ENCODE measurements around the gene ZNF197. TPM values are rescaled to one million over a fixed set of nuclear protein-coding genes. Genes with fewer than 3 reads are reported as not detected.
"Not testable (repeated sequence)": the region's sequence is repeated elsewhere in the genome, so short reads cannot be mapped to it uniquely, and the experiment has no call there.

ZNF197 gene
- 10 to 100 TPM; 30.5 to 36.5 (median 34.7) TPM for polyA plus RNA-seq (ENCODE audit: insufficient read length in 4 of 4)

DNA sequence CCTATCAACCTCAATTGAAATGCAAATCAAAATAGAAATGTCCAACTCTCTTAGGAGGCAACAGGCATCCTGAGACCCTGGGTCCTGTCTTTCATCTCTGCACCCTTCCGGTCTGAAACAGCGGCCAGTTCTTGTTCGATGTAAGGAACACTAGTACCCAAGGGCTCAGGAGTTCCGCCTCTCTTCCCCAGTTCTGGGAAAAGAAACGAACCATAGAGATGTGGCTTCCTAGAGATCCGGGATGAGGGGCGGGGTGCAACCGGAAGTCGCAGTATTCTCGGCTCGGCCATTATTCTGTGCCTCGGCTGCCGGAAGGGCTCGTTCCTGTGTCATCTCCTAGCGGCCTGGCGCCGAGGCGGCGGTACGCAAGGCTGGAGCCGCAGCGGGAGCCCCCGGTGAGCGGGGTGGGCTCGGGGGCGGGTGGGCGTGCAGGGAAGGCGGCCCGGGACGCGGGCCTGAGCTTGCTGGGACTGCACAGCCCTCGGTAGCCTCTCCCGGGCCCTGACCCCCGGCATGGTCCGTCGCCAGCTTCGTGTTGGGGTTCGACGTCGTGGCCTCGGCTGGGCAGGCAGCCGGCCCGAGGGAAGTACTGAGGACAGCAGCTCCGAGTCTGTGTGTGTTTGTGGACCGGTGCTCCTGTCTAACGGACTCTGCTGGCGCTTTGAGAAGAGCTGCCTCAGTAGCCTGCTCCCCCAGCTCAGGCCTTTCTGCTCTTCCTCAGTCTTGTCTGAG lies at the start of gene ZNF197:
Gene ZNF197 (plus strand): TSS at position 288 of the 732 bp plus-strand sequence. CDS start 4,119 bp downstream, outside the sequence.
- DNase-seq (ENCODE audit: low read depth in 4 of 4, low spot score in 3 of 4), result peak; percentile 77 to 84 (median 83)

DNA sequence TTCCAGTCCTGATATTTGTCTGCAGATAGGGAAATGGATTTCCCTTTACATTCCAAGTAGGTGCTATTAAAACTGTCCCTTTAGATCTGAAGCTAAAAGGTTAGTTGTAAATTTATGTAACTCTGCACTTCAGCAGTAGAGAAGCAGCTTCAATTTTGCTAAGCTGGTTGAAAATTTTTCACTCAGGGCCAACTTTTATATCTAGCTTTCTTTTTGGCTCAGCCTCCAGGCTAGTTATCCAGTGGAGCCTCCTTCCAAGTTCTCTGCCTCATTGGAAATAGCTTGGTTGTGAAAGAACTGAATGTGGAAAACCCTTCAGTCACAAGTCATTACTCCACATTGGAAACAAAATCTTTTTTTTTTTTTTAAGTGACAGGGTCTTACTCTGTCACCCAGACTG lies 48.2 kb upstream of the ZNF197 start:
- no peak for DNase-seq (ENCODE audit: low read depth in 4 of 4, low spot score in 3 of 4)

DNA sequence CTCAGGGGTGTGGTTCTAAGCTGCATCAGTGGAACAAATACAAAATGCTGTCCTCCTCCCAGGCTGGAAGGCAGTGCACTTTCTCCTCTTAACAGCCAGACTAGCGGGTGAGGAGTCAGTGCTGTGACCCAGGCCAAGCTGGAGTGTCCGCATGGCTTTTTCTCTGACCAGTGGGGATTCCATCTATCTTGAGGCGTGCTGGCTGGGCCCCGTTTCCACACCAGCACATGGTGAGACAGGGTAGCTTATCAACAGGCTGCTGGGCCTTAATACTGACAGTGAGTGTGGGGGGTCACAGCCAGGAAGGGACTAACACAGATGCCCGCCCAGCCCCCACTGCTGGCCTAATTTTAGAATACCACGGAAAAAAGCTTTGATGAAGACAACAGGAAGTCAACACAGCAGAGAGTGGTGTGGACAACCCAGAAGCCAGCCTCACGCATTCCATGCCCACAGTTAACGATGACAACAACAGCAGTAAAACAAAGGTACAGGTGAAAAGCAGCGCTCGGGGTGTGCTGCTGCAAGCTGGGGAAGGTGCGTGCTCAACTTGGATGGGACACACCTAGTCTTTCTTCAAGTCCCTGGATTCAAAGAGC lies 47.4 kb upstream of the ZNF197 start:
- not testable (repeated sequence) for DNase-seq (ENCODE audit: low read depth in 4 of 4, low spot score in 3 of 4)

DNA sequence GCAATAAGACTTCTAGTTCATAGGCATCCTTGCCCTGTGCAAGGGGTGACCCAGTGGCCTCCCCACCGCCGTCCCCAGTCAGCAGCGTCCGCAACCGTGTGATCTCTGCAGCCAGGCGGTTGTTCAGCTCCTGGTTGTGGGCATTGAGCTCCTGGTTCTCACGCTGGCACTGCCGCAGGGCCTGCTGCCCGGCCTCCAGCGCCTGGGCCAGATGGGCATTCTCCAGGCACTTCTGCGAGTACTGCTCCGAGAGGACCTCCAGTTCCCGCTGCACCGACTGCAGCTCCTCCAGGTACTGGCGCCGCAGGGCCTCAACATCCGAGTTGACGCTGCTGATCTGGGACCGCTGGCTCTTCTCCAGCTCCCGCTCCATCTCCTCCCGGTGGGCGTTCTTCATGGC lies 46.5 kb upstream of the ZNF197 start:
- not testable (repeated sequence) for DNase-seq (ENCODE audit: low read depth in 4 of 4, low spot score in 3 of 4)

DNA sequence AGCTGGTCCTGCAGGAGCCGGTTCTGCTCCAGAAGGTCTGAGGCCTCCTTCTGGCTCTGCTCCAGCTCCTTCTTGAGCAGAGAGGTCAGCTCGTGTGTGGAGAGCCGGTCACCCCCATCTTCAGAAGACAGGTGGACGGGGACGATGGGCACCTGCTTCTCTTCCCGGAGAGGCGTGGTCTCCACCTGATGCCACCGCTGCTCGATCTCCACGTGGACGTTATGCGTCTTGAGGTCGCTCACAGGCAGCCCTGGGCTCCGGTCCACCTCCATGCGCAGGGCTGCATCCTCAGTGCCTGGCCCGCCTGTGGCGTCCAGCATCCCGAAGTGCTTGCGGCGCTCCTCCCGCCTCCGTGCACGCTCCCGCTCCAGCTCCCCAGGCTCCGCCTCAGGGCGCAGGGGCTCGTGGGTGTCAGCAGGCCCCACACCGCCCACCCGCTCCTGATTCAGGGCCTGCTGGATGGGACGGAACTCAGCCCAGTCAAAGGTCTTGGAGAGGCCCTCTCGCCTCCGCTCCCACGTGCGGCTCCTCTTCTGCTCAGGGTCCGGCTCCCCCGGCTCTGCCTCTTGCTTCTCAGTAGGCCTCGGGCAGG lies 45.8 kb upstream of the ZNF197 start:
- DNase-seq (ENCODE audit: low read depth in 4 of 4, low spot score in 3 of 4), result not testable (repeated sequence)

DNA sequence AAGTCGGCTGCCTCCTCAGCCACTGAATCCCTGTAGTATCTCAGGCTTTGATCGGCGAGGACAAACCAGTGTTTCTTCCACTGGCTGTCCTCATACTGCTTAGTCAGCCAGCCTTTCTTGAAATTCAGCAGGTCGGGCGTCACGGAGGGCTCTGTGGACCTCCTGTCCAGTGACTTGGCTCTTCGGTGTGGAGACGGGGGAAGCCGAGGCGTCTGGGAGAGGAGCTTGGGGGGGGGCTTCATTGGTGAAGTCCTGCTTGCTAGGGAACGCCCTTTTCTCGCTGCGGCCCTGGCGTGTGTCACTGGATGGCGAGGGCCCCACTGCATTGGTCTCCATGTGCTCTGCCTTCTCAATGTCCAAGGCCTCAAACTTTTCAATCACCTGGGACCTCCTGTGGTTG lies 45.1 kb upstream of the ZNF197 start:
- DNase-seq (ENCODE audit: low read depth in 4 of 4, low spot score in 3 of 4), result not testable (repeated sequence)

DNA sequence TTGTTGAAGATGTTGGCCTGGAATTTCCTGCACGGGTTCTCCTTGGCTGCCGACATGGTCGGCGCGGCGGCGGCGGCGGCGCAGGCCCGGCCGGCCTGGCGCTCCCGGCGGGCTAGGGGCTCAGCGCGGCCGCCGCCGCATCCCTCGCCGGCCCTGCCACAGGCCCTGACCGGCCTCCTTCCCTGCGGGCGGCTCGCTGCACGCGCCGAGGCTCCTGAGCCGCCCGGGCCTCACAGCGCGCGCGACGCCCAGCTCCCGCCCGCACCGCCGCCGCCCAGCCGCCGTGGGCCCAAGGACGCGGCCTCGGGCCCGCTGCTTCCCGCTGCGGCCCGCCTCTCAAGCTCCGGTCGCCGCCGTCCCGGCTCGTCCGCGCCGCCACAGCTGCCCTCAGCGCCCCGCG lies 43.9 kb upstream of the ZNF197 start:
- DNase-seq (ENCODE audit: low read depth in 4 of 4, low spot score in 3 of 4), result not testable (repeated sequence)

DNA sequence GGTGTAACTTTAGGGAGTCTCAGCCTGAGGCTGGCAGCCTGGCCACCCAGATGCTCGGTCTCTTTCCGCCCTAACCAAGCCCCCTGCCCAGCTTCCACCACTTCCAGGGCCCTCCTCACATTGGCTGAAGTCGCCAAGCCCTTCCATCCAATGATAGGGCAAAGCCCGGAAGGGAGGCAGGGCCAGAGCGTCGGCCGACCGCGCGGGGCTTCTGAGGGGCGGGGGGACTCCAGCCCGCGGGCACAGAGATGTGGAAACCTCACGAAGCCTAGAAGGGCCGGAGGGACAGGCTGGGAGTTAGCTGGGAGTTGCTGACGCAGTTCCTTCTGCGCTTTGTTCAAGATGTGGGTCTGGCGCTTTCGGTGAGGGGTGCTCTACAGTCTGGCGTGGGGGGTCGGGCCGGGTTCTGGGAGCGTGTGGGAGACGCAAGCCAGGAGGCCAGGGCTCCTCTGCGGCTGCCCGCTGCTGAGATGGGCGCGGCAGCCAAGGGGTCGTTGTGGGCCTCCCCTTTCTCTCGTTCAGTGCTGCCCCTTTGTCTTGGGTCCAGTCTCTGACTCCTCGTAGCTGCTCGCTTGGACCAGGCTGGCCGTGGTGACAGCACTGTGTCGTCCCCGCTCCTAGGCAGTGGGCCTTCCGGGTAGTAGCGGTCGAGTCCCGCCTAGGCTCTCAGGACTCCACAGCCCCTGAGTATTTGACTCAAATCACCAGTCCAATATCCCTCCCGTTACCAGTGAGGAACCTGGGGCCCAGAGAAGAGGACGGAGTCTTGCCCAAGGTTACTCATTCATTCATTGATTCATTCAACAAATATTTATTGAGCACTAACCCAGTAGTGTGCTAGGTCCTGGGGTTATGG lies 40.0 kb upstream of the ZNF197 start, which contains the start of gene ZNF660:
Gene ZNF660 (plus strand): TSS at position 319 of the 856 bp plus-strand sequence. CDS start 9,230 bp downstream, outside the sequence.
- DNase-seq (ENCODE audit: low read depth in 4 of 4, low spot score in 3 of 4), result peak; percentile 68 to 85 (median 82)

DNA sequence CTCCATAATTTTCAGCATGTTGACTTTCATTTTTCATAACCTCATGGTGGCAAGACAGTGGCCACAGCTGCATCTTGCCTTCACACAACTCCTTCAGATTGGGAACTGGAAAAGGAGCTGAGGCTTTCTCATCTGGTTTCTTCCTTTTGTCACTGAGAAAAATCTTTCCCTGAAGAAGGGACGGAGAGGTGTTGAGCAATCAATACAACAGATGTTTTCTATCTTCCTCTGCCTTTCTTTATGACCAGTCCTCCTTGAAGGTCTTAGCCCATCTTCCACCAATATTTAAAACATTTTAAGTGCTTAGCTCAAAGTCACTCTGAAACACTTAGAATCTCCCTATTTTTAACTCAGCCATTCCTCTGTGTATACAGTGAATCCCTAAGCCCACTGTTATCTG lies 28.2 kb upstream of the ZNF197 start:
- DNase-seq (ENCODE audit: low read depth in 4 of 4, low spot score in 3 of 4), result no peak

DNA sequence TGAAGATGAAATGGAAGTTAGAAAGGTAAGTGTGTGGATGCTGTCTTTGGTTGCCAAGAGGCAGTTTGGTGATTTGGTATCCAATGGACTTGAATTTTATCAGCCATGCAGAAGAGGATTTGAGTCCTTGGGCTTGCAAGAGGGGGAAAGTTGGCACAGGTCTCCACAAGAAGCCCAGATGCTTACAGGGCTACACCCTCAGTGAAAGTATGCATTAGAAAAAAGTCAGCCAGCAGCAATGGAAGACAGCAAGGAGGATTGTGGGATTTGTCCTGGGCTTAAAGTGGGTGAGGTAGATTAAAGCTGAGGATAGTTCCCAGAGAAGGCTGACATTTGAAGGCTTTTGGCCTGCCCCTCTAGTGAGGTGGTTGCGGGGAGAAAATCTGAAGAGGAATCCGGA lies 23.1 kb upstream of the ZNF197 start:
- DNase-seq (ENCODE audit: low read depth in 4 of 4, low spot score in 3 of 4), result no peak

DNA sequence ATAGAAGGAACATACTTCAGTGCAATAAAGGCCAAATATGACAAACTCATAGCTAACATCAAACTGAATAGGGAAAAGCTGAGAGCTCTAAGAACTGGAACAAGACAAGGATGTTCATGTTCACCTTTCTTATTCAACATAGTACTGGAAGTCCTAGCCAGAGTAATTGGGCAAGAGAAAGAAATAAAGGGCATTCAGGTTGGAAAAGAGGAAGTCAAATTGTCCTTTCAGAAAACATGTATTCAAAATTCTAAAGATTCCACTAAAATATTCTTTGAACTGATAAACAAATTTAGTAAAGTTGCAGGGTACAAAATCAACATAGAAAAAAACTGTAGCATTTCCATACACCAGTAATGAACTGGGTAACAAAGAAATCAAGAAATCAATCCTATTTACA lies 12.2 kb upstream of the ZNF197 start:
- no peak for DNase-seq (ENCODE audit: low read depth in 4 of 4, low spot score in 3 of 4)

DNA sequence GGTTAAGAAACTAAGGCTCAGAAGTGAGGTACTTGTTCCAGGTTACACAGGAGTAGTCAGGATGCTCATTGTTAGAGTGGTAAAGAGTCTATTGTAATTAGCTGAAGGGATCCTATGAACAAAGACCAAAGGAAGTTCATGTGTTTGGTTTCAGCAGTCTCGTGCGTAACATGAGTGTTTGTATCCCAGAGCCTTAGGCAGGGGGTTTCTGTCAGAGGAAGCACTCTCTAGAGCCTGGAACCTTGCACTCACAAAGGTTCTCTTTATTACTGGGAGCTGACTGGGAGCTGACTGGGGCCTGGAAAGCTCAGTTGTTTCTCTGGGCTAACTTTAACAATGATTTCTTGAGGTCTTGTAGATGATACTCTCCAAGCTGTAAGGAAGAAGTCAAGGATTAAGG lies 3.9 kb downstream of the ZNF197 start:
- DNase-seq (ENCODE audit: low read depth in 4 of 4, low spot score in 3 of 4), result no peak

DNA sequence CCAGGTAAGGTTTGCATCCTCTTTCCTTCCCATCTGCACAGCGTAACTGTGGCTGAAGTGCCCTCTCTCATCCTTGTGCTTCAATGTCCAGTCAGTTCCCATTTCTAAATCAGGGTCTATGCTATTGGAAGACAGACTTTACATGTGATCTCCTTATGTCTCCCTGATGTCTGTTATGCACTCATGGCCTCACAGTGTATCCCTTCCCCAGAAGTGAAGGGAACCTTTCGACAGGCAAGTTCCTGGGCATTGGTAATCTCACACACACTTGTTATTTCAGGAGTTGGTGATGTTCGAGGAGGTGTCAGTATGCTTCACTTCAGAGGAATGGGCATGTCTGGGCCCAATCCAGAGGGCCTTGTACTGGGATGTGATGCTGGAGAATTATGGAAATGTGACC lies 7.4 kb downstream of the ZNF197 start:
- no peak for DNase-seq (ENCODE audit: low read depth in 4 of 4, low spot score in 3 of 4)

DNA sequence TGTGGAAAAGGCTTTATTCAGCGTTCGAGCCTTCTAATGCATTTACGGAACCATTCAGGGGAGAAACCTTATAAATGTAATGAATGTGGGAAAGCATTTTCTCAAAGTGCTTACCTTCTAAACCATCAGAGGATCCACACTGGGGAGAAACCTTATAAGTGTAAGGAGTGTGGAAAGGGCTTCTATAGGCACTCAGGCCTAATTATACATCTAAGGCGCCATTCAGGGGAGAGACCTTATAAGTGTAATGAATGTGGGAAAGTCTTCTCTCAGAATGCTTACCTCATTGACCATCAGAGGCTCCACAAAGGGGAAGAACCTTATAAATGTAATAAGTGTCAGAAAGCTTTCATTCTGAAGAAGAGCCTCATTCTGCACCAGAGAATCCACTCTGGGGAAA lies 17.5 kb downstream of the ZNF197 start:
- no peak for DNase-seq (ENCODE audit: low read depth in 4 of 4, low spot score in 3 of 4)

DNA sequence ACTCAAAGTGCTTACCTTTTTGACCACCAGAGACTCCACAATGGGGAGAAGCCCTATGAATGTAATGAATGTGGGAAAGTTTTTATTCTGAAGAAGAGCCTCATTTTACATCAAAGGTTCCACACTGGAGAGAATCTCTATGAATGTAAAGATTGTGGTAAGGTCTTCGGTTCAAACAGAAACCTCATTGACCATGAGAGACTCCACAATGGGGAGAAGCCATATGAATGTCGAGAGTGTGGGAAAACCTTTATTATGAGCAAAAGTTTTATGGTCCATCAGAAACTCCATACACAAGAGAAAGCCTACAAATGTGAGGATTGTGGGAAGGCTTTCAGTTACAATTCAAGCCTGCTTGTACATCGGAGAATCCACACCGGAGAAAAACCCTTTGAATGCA lies 18.2 kb downstream of the ZNF197 start:
- no peak for DNase-seq (ENCODE audit: low read depth in 4 of 4, low spot score in 3 of 4)

DNA sequence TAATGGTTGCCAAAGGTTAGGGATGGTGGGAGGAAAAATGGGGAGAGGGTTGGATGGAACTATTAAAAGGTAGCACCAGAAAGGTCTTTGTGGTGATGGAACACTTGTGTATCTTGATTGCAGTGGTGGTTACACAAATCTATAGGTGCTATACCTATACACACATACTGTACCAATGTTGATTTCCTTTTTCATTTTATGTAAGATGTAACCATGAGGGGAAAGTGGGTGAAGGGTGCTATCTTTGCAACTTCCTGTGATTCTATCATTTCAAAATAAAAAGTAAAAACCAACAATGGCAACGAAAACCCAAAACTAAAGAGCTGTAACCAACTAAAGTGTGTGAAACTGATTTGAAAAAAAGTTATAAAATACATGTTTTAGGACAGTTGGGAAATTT lies 22.9 kb downstream of the ZNF197 start:
- DNase-seq (ENCODE audit: low read depth in 4 of 4, low spot score in 3 of 4), result no peak

DNA sequence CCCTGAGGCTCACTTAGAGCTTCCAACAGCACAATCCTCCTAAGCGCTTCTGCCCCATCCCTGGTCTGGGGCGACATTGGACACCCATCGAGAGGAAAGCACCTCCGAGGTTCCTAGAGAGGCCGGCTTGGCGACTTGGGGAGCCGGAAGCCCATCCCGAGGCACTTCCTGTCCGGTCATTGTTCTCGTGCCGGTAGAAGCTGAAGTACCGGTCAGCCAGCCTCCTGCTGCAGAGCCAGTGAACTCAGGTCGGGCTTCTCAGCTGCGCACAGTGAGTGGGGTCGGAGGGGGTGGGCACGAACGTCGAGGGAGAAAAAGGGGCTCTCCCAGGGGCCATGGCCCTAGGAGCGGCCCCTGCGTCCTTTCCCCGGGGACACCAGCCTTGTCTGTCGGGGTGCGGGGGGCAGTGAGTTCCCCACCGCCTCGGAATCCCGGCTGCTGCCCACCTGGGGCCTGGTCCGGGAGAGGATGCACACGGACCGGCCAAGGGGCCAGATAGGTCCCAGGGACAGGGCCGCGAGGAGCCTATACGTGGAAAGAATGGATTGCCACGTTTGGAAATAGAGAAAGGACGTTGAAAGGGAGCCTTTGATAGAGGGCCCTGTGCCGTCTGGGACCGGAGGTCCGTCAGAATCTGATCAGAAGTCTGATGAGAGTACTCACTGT lies 23.9 kb downstream of the ZNF197 start, which contains the start of gene ZNF35:
Gene ZNF35 (plus strand): TSS at position 169 of the 666 bp plus-strand sequence. CDS start 2,336 bp downstream, outside the sequence.
- peak; percentile 59 to 70 (median 69) for DNase-seq (ENCODE audit: low read depth in 4 of 4, low spot score in 3 of 4)

DNA sequence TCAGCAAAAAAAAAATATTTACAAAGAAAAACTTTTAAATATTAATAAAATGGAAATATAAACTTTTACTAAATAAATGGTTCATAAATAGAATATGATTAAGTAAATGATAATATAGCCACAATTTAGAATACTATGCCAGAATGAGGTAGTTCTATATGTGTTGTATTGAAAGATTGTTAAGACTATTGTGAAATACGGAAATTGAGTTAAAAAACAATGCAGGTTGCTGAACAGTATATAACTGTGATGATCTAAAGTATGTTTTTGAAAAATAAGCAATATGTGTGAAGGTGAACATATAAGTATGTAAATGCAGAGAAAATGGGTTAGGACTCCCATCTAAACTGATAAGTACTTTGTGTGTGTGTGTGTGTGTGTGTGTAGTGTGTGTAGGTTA lies 24.9 kb downstream of the ZNF197 start:
- no peak for DNase-seq (ENCODE audit: low read depth in 4 of 4, low spot score in 3 of 4)

DNA sequence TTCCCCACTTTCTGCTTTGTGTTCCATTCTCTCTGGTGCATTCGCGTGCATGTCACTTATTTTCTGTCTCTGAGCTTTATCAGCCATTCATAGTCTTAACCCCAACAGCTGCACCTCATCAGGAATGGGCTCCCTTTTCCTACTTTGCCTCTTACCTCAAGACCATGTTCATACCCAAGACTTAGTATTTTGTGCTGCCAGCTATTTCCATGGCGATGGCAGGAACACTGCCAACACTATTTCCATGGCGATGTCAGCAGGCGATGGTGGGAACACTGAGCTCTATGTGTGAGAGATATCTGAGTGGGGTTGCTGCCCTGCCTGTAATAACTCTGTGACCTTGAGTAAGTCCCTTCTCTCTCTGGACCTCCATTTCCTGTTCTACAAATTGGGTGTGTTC lies 29.2 kb downstream of the ZNF197 start:
- no peak for DNase-seq (ENCODE audit: low read depth in 4 of 4, low spot score in 3 of 4)

DNA sequence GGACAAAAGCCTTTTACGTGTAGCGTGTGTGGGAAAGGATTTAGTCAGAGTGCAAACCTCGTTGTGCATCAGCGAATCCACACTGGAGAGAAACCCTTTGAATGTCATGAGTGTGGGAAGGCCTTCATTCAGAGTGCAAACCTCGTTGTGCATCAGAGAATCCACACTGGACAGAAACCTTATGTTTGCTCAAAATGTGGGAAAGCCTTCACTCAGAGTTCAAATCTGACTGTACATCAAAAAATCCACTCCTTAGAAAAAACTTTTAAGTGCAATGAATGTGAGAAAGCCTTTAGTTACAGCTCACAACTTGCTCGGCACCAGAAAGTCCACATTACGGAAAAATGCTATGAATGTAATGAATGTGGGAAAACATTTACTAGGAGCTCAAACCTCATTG lies 34.2 kb downstream of the ZNF197 start:
- no peak for DNase-seq (ENCODE audit: low read depth in 4 of 4, low spot score in 3 of 4)

Measured in right renal pelvis (tissue), 4 donors.